Liver (tissue), 9 donors: ENCODE data around the gene LPP. TPM values are rescaled to one million over a fixed set of nuclear protein-coding genes. Genes with fewer than 3 reads are reported as not detected.

Source experiments
- DNase-seq: peaks from one replicate; pipeline ENCODE4 v3.0.0-alpha.2; 2017; ENCODE audit warnings: low spot score
- H3K27ac ChIP-seq, 2 donors: one replicate each; pipeline ENCODE4 v1.7.0; 2013; ENCODE audit warnings: inconsistent platforms in 2 of 2, low read length in 2 of 2, control low read depth in 1 of 2, low read depth in 1 of 2, mild to moderate bottlenecking in 1 of 2
- H3K27me3 ChIP-seq, 4 donors: one replicate each; pipeline versions ENCODE4 v1.6.1 to v1.7.0; 2013; ENCODE audit warnings: low read length in 3 of 4, inconsistent platforms in 1 of 4, mild to moderate bottlenecking in 1 of 4, moderate library complexity in 1 of 4; ENCODE audit not compliant: control insufficient read depth in 4 of 4, insufficient read depth in 4 of 4
- H3K36me3 ChIP-seq, 4 donors: one replicate each; pipeline versions ENCODE4 v1.6.1 to v1.7.0; 2013; ENCODE audit warnings: low read length in 3 of 4, mild to moderate bottlenecking in 3 of 4, low read depth in 1 of 4, moderate library complexity in 1 of 4; ENCODE audit not compliant: control insufficient read depth in 4 of 4, insufficient read depth in 3 of 4
- H3K4me1 ChIP-seq, 4 donors: one replicate each; pipeline versions ENCODE4 v1.6.1 to v1.7.0; 2013; ENCODE audit warnings: low read length in 3 of 4, mild to moderate bottlenecking in 3 of 4, moderate library complexity in 1 of 4; ENCODE audit not compliant: control insufficient read depth in 4 of 4, insufficient read depth in 4 of 4
- H3K4me3 ChIP-seq, 3 donors: one replicate each; pipeline versions ENCODE4 v1.6.1 to v1.7.0; 2013; ENCODE audit warnings: low read length in 3 of 3, control low read depth in 1 of 3, low read depth in 1 of 3, mild to moderate bottlenecking in 1 of 3
- H3K9ac ChIP-seq, 2 donors: one replicate each; pipeline ENCODE4 v1.7.0; 2013; ENCODE audit warnings: low read length in 2 of 2, mild to moderate bottlenecking in 2 of 2, moderate library complexity in 2 of 2, control low read depth in 1 of 2, low read depth in 1 of 2
- H3K9me3 ChIP-seq, 4 donors: one replicate each; pipeline versions ENCODE4 v1.6.1 to v1.7.0; 2013; ENCODE audit warnings: low read length in 3 of 4; ENCODE audit not compliant: control insufficient read depth in 4 of 4
- ATF3 ChIP-seq: IDR thresholded peaks from 2 replicates; pipeline ENCODE4 v1.6.1; 2016; ENCODE audit warnings: antibody characterized with exemption
- EGR1 ChIP-seq, 2 donors: IDR thresholded peaks; 2 replicates each; pipeline ENCODE4 v1.6.1; 2016 to 2018; ENCODE audit warnings: antibody characterized with exemption in 2 of 2, low read depth in 2 of 2
- FOXA2 ChIP-seq: IDR thresholded peaks from 2 replicates; pipeline ENCODE4 v1.6.1; 2016; ENCODE audit warnings: antibody characterized with exemption
- GABPA ChIP-seq, 2 donors: IDR thresholded peaks in 1 of 2; conservative IDR thresholded peaks in 1 of 2; 2 replicates each; pipeline ENCODE4 v1.6.1; 2016; ENCODE audit warnings: antibody characterized with exemption in 2 of 2, mild to moderate bottlenecking in 1 of 2, moderate library complexity in 1 of 2
- HNF4G ChIP-seq: IDR thresholded peaks from 2 replicates; pipeline ENCODE4 v1.6.1; 2016; ENCODE audit warnings: antibody characterized with exemption
- JUND ChIP-seq, 2 donors: IDR thresholded peaks; 2 replicates each; pipeline ENCODE4 v1.6.1; 2016; ENCODE audit warnings: antibody characterized with exemption in 2 of 2
- NR2F2 ChIP-seq: IDR thresholded peaks from 2 replicates; pipeline ENCODE4 v1.6.1; 2016; ENCODE audit warnings: antibody characterized with exemption
- RAD21 ChIP-seq, 2 donors: IDR thresholded peaks; 2 replicates each; pipeline ENCODE4 v1.6.1; 2016; ENCODE audit warnings: antibody characterized with exemption in 2 of 2, mild to moderate bottlenecking in 2 of 2
- RXRA ChIP-seq, 2 donors: IDR thresholded peaks; 2 replicates each; pipeline ENCODE4 v1.6.1; 2017 to 2018; ENCODE audit warnings: antibody characterized with exemption in 2 of 2, mild to moderate bottlenecking in 1 of 2
- SP1 ChIP-seq: IDR thresholded peaks from 2 replicates; pipeline ENCODE4 v1.6.1; 2018; ENCODE audit warnings: antibody characterized with exemption, mild to moderate bottlenecking
- TAF1 ChIP-seq: conservative IDR thresholded peaks from 2 replicates; pipeline ENCODE4 v1.6.1; 2016; ENCODE audit warnings: antibody characterized with exemption, mild to moderate bottlenecking
- WGBS: extraction: QIAGEN DNeasy Blood & Tissue Kit; methylation state at CpG from one replicate; pipeline ENCODE4 v1.1.7; 2013; 5-methylcytosine and 5-hydroxymethylcytosine counted together
- polyA plus RNA-seq, 2 donors: library from polyadenylated mRNA; stranded (reverse) in 1 of 2; unstranded in 1 of 2; fragments of 200-250 nt in 1 of 2; fragments of >200 nt in 1 of 2; fragmentation: Nextera tagmentation in 1 of 2; extraction: Ambion mirVana in 1 of 2; gene quantifications; one replicate each; pipeline versions ENCODE4 v1.2.1 to v1.2.3, GENCODE V29; 2013 to 2015
- total RNA-seq, 2 donors: library from RNA; depleted of rRNA; stranded (reverse); fragments of >200 nt; gene quantifications; one replicate each; pipeline ENCODE4 v1.2.3, GENCODE V29; 2014
- TF ChIP-seq, protein P1 (sequence below): IDR thresholded peaks from 2 replicates; pipeline ENCODE4 v1.6.1; 2016; ENCODE audit warnings: antibody characterized with exemption, mild to moderate bottlenecking
- TF ChIP-seq, protein P2 (sequence below): IDR thresholded peaks from 2 replicates; pipeline ENCODE4 v1.6.1; 2016; ENCODE audit warnings: antibody characterized with exemption
- TF ChIP-seq, protein P3 (sequence below): IDR thresholded peaks from 2 replicates; pipeline ENCODE4 v1.6.1; 2016; ENCODE audit warnings: antibody characterized with exemption
- donor health status: healthy.
- donor health status: healthy.
- donor health status: healthy.
- donor health status: healthy.
- donor health status: healthy.

LPP gene
- total and polyA plus RNA-seq, 4 donors: 3.3 to 53.7 (median 28.2) TPM

DNA sequence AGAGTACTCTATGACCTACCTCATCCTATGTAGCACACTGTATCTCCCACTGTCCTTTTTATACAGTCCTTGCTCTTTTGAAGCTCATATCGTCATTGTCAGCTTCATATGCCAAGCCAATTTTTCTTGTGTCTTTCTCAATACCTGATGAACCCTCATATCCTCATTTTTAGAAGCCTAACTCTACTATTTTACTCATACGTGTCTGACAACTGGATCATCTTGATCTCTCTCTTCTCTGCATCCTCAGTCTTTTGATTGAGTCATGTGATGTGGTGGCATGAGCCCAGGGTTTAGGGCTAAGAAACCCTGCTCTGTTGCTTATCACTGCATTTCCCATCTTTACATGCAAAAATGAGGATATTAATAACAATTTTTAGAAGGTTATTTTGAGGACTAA is 352.0 kb downstream of the LPP start:
- TF ChIP-seq, protein P1, sequence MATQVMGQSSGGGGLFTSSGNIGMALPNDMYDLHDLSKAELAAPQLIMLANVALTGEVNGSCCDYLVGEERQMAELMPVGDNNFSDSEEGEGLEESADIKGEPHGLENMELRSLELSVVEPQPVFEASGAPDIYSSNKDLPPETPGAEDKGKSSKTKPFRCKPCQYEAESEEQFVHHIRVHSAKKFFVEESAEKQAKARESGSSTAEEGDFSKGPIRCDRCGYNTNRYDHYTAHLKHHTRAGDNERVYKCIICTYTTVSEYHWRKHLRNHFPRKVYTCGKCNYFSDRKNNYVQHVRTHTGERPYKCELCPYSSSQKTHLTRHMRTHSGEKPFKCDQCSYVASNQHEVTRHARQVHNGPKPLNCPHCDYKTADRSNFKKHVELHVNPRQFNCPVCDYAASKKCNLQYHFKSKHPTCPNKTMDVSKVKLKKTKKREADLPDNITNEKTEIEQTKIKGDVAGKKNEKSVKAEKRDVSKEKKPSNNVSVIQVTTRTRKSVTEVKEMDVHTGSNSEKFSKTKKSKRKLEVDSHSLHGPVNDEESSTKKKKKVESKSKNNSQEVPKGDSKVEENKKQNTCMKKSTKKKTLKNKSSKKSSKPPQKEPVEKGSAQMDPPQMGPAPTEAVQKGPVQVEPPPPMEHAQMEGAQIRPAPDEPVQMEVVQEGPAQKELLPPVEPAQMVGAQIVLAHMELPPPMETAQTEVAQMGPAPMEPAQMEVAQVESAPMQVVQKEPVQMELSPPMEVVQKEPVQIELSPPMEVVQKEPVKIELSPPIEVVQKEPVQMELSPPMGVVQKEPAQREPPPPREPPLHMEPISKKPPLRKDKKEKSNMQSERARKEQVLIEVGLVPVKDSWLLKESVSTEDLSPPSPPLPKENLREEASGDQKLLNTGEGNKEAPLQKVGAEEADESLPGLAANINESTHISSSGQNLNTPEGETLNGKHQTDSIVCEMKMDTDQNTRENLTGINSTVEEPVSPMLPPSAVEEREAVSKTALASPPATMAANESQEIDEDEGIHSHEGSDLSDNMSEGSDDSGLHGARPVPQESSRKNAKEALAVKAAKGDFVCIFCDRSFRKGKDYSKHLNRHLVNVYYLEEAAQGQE: no peak
- no peak for TF ChIP-seq SP1
- no peak for TF ChIP-seq NR2F2
- TF ChIP-seq RAD21 (IDR thresholded peaks at IDR 0.05): no peak
- TF ChIP-seq ATF3: no peak
- DNase-seq: no peak
- H3K36me3 ChIP-seq: peaks cover 0 to 3% (median 1%) of the 10 kb centered on the region in 4 donors
- H3K27me3 ChIP-seq: no peaks in the 10 kb centered on the region
- no peak overlapping the region for H3K9ac ChIP-seq
- H3K4me1 ChIP-seq: peaks cover 0 to 5% (median 2%) of the 10 kb centered on the region in 4 donors
- 88% methylated on average over 2 of the region's 2 CpGs for WGBS
- H3K27ac ChIP-seq: no peak overlapping the region
- H3K9me3 ChIP-seq: no peaks in the 10 kb centered on the region
- no peak overlapping the region for H3K4me3 ChIP-seq

- no peak overlapping the region for H3K9ac ChIP-seq
- no peaks in the 10 kb centered on the region for H3K27me3 ChIP-seq
- no peak for DNase-seq
- TF ChIP-seq, protein P2, sequence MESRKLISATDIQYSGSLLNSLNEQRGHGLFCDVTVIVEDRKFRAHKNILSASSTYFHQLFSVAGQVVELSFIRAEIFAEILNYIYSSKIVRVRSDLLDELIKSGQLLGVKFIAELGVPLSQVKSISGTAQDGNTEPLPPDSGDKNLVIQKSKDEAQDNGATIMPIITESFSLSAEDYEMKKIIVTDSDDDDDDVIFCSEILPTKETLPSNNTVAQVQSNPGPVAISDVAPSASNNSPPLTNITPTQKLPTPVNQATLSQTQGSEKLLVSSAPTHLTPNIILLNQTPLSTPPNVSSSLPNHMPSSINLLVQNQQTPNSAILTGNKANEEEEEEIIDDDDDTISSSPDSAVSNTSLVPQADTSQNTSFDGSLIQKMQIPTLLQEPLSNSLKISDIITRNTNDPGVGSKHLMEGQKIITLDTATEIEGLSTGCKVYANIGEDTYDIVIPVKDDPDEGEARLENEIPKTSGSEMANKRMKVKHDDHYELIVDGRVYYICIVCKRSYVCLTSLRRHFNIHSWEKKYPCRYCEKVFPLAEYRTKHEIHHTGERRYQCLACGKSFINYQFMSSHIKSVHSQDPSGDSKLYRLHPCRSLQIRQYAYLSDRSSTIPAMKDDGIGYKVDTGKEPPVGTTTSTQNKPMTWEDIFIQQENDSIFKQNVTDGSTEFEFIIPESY: no peak
- TF ChIP-seq NR2F2: no peak
- no peak for TF ChIP-seq HNF4G
- TF ChIP-seq EGR1 (IDR thresholded peaks at IDR 0.05; ENCODE audit: low read depth in 2 of 2): no peak
- TF ChIP-seq FOXA2: no peak
- TF ChIP-seq RXRA (IDR thresholded peaks at IDR 0.05): no peak
- TF ChIP-seq, protein P3, sequence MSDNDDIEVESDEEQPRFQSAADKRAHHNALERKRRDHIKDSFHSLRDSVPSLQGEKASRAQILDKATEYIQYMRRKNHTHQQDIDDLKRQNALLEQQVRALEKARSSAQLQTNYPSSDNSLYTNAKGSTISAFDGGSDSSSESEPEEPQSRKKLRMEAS: no peak
- TF ChIP-seq TAF1: no peak
- no peak for TF ChIP-seq RAD21 (IDR thresholded peaks at IDR 0.05)
- no peak for TF ChIP-seq GABPA (IDR thresholded peaks at IDR 0.05 in 1 of 2, conservative IDR thresholded peaks at IDR 0.05 in 1 of 2)
- no peak for TF ChIP-seq JUND (IDR thresholded peaks at IDR 0.05)
- TF ChIP-seq, protein P1: no peak
- no peak for TF ChIP-seq SP1
- no peak for TF ChIP-seq ATF3
- peaks cover 0 to 3% (median 1%) of the 10 kb centered on the region in 4 donors for H3K36me3 ChIP-seq
- WGBS: 86% methylated on average over 1 of the region's 1 CpG
- H3K4me1 ChIP-seq: peaks cover 0 to 5% (median 2%) of the 10 kb centered on the region in 4 donors
- H3K4me3 ChIP-seq: no peak overlapping the region
- H3K27ac ChIP-seq: no peak overlapping the region
- no peaks in the 10 kb centered on the region for H3K9me3 ChIP-seq
Measured at GRCh38 chr3:188506446-188506845, 352.5 kb downstream of the LPP start.
